ENCODE data around the gene MT1B. TPM values are rescaled to one million over a fixed set of nuclear protein-coding genes. Genes with fewer than 3 reads are reported as not detected.
A peak's percentile ranks its signal among the peaks of the same experiment; 100 is the strongest.

Gene MT1B
- total RNA-seq = not detected

- ATAC-seq (ENCODE audit: insufficient number of reproducible peaks, low FRiP score, low read depth) = no peak
- TF ChIP-seq, protein P1, sequence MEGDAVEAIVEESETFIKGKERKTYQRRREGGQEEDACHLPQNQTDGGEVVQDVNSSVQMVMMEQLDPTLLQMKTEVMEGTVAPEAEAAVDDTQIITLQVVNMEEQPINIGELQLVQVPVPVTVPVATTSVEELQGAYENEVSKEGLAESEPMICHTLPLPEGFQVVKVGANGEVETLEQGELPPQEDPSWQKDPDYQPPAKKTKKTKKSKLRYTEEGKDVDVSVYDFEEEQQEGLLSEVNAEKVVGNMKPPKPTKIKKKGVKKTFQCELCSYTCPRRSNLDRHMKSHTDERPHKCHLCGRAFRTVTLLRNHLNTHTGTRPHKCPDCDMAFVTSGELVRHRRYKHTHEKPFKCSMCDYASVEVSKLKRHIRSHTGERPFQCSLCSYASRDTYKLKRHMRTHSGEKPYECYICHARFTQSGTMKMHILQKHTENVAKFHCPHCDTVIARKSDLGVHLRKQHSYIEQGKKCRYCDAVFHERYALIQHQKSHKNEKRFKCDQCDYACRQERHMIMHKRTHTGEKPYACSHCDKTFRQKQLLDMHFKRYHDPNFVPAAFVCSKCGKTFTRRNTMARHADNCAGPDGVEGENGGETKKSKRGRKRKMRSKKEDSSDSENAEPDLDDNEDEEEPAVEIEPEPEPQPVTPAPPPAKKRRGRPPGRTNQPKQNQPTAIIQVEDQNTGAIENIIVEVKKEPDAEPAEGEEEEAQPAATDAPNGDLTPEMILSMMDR (IDR thresholded peaks at IDR 0.05) = no peak
- no peak within 1 kb of the TSS for H3K27ac ChIP-seq
- H3K9me3 ChIP-seq = no peaks in the 10 kb centered on the region
- no peak within 1 kb of the TSS for H3K4me3 ChIP-seq
- H3K36me3 ChIP-seq = no peaks in the 10 kb centered on the region
- no peak for DNase-seq (ENCODE audit: low spot score)
- no peaks in the 10 kb centered on the region for H3K4me1 ChIP-seq (ENCODE audit: control insufficient read depth in 1 of 2, low read depth in 2 of 2)
- no peaks in the 10 kb centered on the region for H3K27me3 ChIP-seq (replicated peaks; ENCODE audit: insufficient read depth)
These were observed at the start of gene MT1B for GRCh38 chr16:56651586-56651985. TSS of gene MT1B (plus strand) at chr16:56651886. CDS start at chr16:56651954, 68 bp downstream.

DNA sequence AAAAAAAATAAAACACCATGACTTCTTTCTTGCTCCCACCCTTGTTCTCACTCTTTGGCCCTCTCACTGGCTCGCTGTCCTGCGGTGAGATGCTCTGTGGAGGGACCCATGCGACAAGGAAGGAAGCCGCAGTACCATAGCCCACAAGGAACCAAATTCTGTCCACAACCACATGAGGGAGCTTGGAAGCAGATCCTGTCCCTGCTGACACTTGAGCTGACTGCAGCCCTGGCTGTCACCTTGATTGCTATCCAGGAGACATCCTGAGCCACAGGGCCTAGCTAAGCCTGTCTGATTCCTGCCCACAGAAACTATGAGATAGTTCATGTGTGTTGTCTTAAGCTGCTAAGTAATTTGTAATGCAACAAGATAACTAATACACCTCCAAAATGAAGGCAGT lies 48.1 kb upstream of the MT1B start:
- ATAC-seq (ENCODE audit: insufficient number of reproducible peaks, low FRiP score, low read depth) = no peak
- H3K27me3 ChIP-seq (replicated peaks; ENCODE audit: insufficient read depth) = no peaks in the 10 kb centered on the region
- TF ChIP-seq, protein P1 (IDR thresholded peaks at IDR 0.05) = peak; percentile 46
- no peaks in the 10 kb centered on the region for H3K9me3 ChIP-seq
- H3K36me3 ChIP-seq = no peaks in the 10 kb centered on the region
- no peak overlapping the region for H3K4me3 ChIP-seq
- peaks cover 14 to 21% of the 10 kb centered on the region in 2 donors for H3K4me1 ChIP-seq (ENCODE audit: control insufficient read depth in 1 of 2, low read depth in 2 of 2)
- DNase-seq (ENCODE audit: low spot score) = no peak
- no peak overlapping the region for H3K27ac ChIP-seq

- DNase-seq (ENCODE audit: low spot score) (no peak), ATAC-seq (ENCODE audit: insufficient number of reproducible peaks, low FRiP score, low read depth) (no peak)
- H3K4me1 ChIP-seq (ENCODE audit: control insufficient read depth in 1 of 2, low read depth in 2 of 2) = peaks cover 15 to 22% of the 10 kb centered on the region in 2 donors
- no peaks in the 10 kb centered on the region for H3K9me3 ChIP-seq
- peak overlapping the region in 1 of 2 donors; percentile 93 for H3K27ac ChIP-seq
- no peaks in the 10 kb centered on the region for H3K27me3 ChIP-seq (replicated peaks; ENCODE audit: insufficient read depth)
- no peaks in the 10 kb centered on the region for H3K36me3 ChIP-seq
- H3K4me3 ChIP-seq = no peak overlapping the region
- TF ChIP-seq, protein P1 (IDR thresholded peaks at IDR 0.05) = no peak
These were observed 46.7 kb upstream of the MT1B start for GRCh38 chr16:56604966-56605365.

DNA sequence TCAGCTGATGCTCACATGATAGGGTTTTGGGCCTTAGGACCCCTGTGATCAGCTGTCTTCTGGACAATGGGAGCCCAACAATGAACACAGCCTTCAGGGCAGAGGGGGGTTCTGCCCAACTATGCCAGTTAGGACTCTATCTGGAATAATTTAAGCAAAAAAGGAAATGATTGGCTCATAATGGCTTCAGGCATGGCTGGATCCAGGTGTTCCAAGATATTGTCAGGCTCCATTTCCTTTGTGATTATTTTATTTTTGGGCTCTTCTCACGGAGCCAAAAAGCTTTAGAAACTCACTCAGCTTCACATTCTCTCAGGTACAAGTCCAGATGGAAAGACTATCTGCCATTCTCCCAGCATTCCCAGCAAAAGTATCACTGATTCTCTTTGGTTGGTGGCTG lies 46.2 kb upstream of the MT1B start:
- peak overlapping the region; percentile 92 to 93 for H3K27ac ChIP-seq
- DNase-seq (ENCODE audit: low spot score) = no peak
- peaks cover 21 to 27% of the 10 kb centered on the region in 2 donors for H3K4me1 ChIP-seq (ENCODE audit: control insufficient read depth in 1 of 2, low read depth in 2 of 2)
- TF ChIP-seq, protein P1 (IDR thresholded peaks at IDR 0.05) = no peak
- no peaks in the 10 kb centered on the region for H3K36me3 ChIP-seq
- no peaks in the 10 kb centered on the region for H3K27me3 ChIP-seq (replicated peaks; ENCODE audit: insufficient read depth)
- ATAC-seq (ENCODE audit: insufficient number of reproducible peaks, low FRiP score, low read depth) = no peak
- no peak overlapping the region for H3K4me3 ChIP-seq
- no peaks in the 10 kb centered on the region for H3K9me3 ChIP-seq

DNA sequence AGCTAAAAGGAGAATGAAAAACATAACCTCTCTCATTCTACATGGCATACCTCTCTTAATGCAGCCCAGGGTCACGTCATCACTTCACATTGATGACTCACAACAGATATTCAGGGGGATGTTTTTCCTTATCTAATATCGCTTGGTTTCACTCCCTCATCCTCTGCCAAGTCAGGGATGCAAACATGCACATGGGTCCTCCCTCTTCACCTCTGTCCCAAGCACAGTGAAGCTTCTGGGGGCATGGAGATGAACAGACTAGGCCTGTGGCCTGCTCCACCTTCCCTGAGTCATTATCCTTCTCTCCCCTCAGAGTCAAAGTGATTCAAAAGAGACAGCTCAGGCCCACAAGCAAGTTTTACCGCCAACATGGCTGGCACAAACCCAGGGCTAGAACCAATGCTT lies 45.6 kb upstream of the MT1B start:
- H3K27ac ChIP-seq = peak overlapping the region; percentile 92 to 93
- DNase-seq (ENCODE audit: low spot score) = no peak
- H3K4me3 ChIP-seq = no peak overlapping the region
- H3K9me3 ChIP-seq = no peaks in the 10 kb centered on the region
- no peak for ATAC-seq (ENCODE audit: insufficient number of reproducible peaks, low FRiP score, low read depth)
- H3K4me1 ChIP-seq (ENCODE audit: control insufficient read depth in 1 of 2, low read depth in 2 of 2) = peaks cover 26 to 33% of the 10 kb centered on the region in 2 donors
- H3K27me3 ChIP-seq (replicated peaks; ENCODE audit: insufficient read depth) = no peaks in the 10 kb centered on the region
- TF ChIP-seq, protein P1 (IDR thresholded peaks at IDR 0.05) = no peak
- no peaks in the 10 kb centered on the region for H3K36me3 ChIP-seq

Data from thoracic aorta (tissue), 2 donors.